ENCODE results near the gene VPS37D. TPM values are rescaled to one million over a fixed set of nuclear protein-coding genes. Genes with fewer than 3 reads are reported as not detected.
A peak's percentile ranks its signal among the peaks of the same experiment; 100 is the strongest.
"Not testable (repeated sequence)": the region's sequence is repeated elsewhere in the genome, so short reads cannot be mapped to it uniquely, and the experiment has no call there.

VPS37D gene
- polyA plus RNA-seq, 1 donor: 4.5 TPM

- H3K4me1 ChIP-seq (ENCODE audit: control insufficient read depth, insufficient read depth, low read length): peaks cover 37% of the 10 kb centered on the region
- no peak overlapping the region for H3K4me3 ChIP-seq (ENCODE audit: low read length)
- no peaks in the 10 kb centered on the region for H3K36me3 ChIP-seq (ENCODE audit: control insufficient read depth, insufficient read depth, low read length)
- no peaks in the 10 kb centered on the region for H3K9me3 ChIP-seq (ENCODE audit: control insufficient read depth, low read depth, low read length)
- no CpG with 5 or more reads among the region's 13 CpGs for WGBS (ENCODE audit: insufficient coverage, low lambda C conversion rate)
- H3K27ac ChIP-seq (ENCODE audit: low read length): peak overlapping the region; percentile 33
- H3K27me3 ChIP-seq (ENCODE audit: control insufficient read depth, insufficient read depth, low read length): no peaks in the 10 kb centered on the region
- no peak for DNase-seq
Observed at GRCh38 chr7:73717025-73717807, 49.6 kb downstream of the VPS37D start.

- Histone ChIP-seq H3K4me1 (ENCODE audit: control insufficient read depth, insufficient read depth, low read length) (peaks cover 37% of the 10 kb centered on the region), H3K27me3 (ENCODE audit: control insufficient read depth, insufficient read depth, low read length) (no peaks in the 10 kb centered on the region), H3K9me3 (ENCODE audit: control insufficient read depth, low read depth, low read length) (no peaks in the 10 kb centered on the region), H3K27ac (ENCODE audit: low read length) (no peak overlapping the region), H3K36me3 (ENCODE audit: control insufficient read depth, insufficient read depth, low read length) (no peaks in the 10 kb centered on the region), H3K4me3 (ENCODE audit: low read length) (peak overlapping the region; percentile 88)
- no peak for DNase-seq
- no CpG with 5 or more reads among the region's 10 CpGs for WGBS (ENCODE audit: insufficient coverage, low lambda C conversion rate)
Observed at GRCh38 chr7:73717991-73718405, 50.4 kb downstream of the VPS37D start.

GRCh38 chr7:73718438-73718881, 50.8 kb downstream of the VPS37D start:
- H3K4me1 ChIP-seq (ENCODE audit: control insufficient read depth, insufficient read depth, low read length): peaks cover 37% of the 10 kb centered on the region
- no peak for DNase-seq
- H3K27ac ChIP-seq (ENCODE audit: low read length): no peak overlapping the region
- H3K9me3 ChIP-seq (ENCODE audit: control insufficient read depth, low read depth, low read length): no peaks in the 10 kb centered on the region
- H3K27me3 ChIP-seq (ENCODE audit: control insufficient read depth, insufficient read depth, low read length): no peaks in the 10 kb centered on the region
- H3K4me3 ChIP-seq (ENCODE audit: low read length): peak overlapping the region; percentile 88
- WGBS (ENCODE audit: insufficient coverage, low lambda C conversion rate): no CpG with 5 or more reads among the region's 9 CpGs
- no peaks in the 10 kb centered on the region for H3K36me3 ChIP-seq (ENCODE audit: control insufficient read depth, insufficient read depth, low read length)

- Histone ChIP-seq H3K27ac (ENCODE audit: low read length) (no peak within 1 kb of the TSS), H3K9me3 (ENCODE audit: control insufficient read depth, low read depth, low read length) (no peaks in the 10 kb centered on the region), H3K4me1 (ENCODE audit: control insufficient read depth, insufficient read depth, low read length) (peaks cover 37% of the 10 kb centered on the region), H3K36me3 (ENCODE audit: control insufficient read depth, insufficient read depth, low read length) (no peaks in the 10 kb centered on the region), H3K27me3 (ENCODE audit: control insufficient read depth, insufficient read depth, low read length) (no peaks in the 10 kb centered on the region), H3K4me3 (ENCODE audit: low read length) (peak within 1 kb of the TSS; percentile 88)
- peak in 1 of 2 donors; percentile 75 for DNase-seq
- no CpG with 5 or more reads among the region's 96 CpGs for WGBS (ENCODE audit: insufficient coverage, low lambda C conversion rate)
Observed at GRCh38 chr7:73718905-73719805, 51.5 kb downstream of the VPS37D start, which contains the start of gene STX1A. STX1A (minus strand) TSS chr7:73719669; CDS start chr7:73719631, 38 bp downstream.

- no peak overlapping the region for H3K27ac ChIP-seq (ENCODE audit: low read length)
- H3K27me3 ChIP-seq (ENCODE audit: control insufficient read depth, insufficient read depth, low read length): no peaks in the 10 kb centered on the region
- WGBS (ENCODE audit: insufficient coverage, low lambda C conversion rate): 67% methylated on average over 1 of the region's 16 CpGs
- no peaks in the 10 kb centered on the region for H3K36me3 ChIP-seq (ENCODE audit: control insufficient read depth, insufficient read depth, low read length)
- peak overlapping the region; percentile 46 for H3K4me3 ChIP-seq (ENCODE audit: low read length)
- DNase-seq: no peak
- H3K9me3 ChIP-seq (ENCODE audit: control insufficient read depth, low read depth, low read length): no peaks in the 10 kb centered on the region
- H3K4me1 ChIP-seq (ENCODE audit: control insufficient read depth, insufficient read depth, low read length): peaks cover 36% of the 10 kb centered on the region
Observed at GRCh38 chr7:73719806-73720169, 52.2 kb downstream of the VPS37D start.

GRCh38 chr7:73720443-73720842, 52.8 kb downstream of the VPS37D start:
- no CpG with 5 or more reads among the region's 9 CpGs for WGBS (ENCODE audit: insufficient coverage, low lambda C conversion rate)
- H3K4me1 ChIP-seq (ENCODE audit: control insufficient read depth, insufficient read depth, low read length): peaks cover 30% of the 10 kb centered on the region
- not testable (repeated sequence) for H3K4me3 ChIP-seq (ENCODE audit: low read length); DNase-seq; H3K27ac ChIP-seq (ENCODE audit: low read length); H3K36me3 ChIP-seq (ENCODE audit: control insufficient read depth, insufficient read depth, low read length); H3K27me3 ChIP-seq (ENCODE audit: control insufficient read depth, insufficient read depth, low read length); H3K9me3 ChIP-seq (ENCODE audit: control insufficient read depth, low read depth, low read length)

GRCh38 chr7:73721377-73721817, 53.8 kb downstream of the VPS37D start:
- DNase-seq: no peak
- no CpG with 5 or more reads among the region's 3 CpGs for WGBS (ENCODE audit: insufficient coverage, low lambda C conversion rate)
- Histone ChIP-seq H3K27me3 (ENCODE audit: control insufficient read depth, insufficient read depth, low read length) (no peaks in the 10 kb centered on the region), H3K9me3 (ENCODE audit: control insufficient read depth, low read depth, low read length) (no peaks in the 10 kb centered on the region), H3K36me3 (ENCODE audit: control insufficient read depth, insufficient read depth, low read length) (no peaks in the 10 kb centered on the region), H3K27ac (ENCODE audit: low read length) (no peak overlapping the region), H3K4me1 (ENCODE audit: control insufficient read depth, insufficient read depth, low read length) (peaks cover 22% of the 10 kb centered on the region), H3K4me3 (ENCODE audit: low read length) (no peak overlapping the region)

Other genes with a start within 250 kb of the VPS37D start
- gene FZD9, start 234.1 kb upstream of the VPS37D start, polyA plus RNA-seq: 0.46 TPM
- 37.3 TPM for gene BAZ1B, start 145.5 kb upstream of the VPS37D start, polyA plus RNA-seq
- gene BCL7B, start 110.1 kb upstream of the VPS37D start, polyA plus RNA-seq: 40.7 TPM
- gene TBL2, start 89.3 kb upstream of the VPS37D start, polyA plus RNA-seq: 37.6 TPM
- 195 TPM for gene MLXIPL, start 43.3 kb upstream of the VPS37D start, polyA plus RNA-seq
- gene DNAJC30, start 15.6 kb downstream of the VPS37D start, polyA plus RNA-seq: 7.9 TPM
- 76.7 TPM for gene BUD23, start 15.8 kb downstream of the VPS37D start, polyA plus RNA-seq
- 36.1 TPM for gene STX1A, start 51.8 kb downstream of the VPS37D start, polyA plus RNA-seq
- gene ABHD11, start 71.0 kb downstream of the VPS37D start, polyA plus RNA-seq: 46.1 TPM
- gene CLDN3, start 102.4 kb downstream of the VPS37D start, polyA plus RNA-seq: 167 TPM
- gene CLDN4, start 163.2 kb downstream of the VPS37D start, polyA plus RNA-seq: 395 TPM
- gene METTL27, start 174.7 kb downstream of the VPS37D start, polyA plus RNA-seq: 7.6 TPM
- 0.10 TPM for gene TMEM270, start 193.3 kb downstream of the VPS37D start, polyA plus RNA-seq

Data from large intestine (tissue), 3 donors.